GM23338 (cell line): ENCODE measurements around the gene ZNF91. TPM values are rescaled to one million over a fixed set of nuclear protein-coding genes. Genes with fewer than 3 reads are reported as not detected.

Experiments
- ATAC-seq: fragments of 200-7000 bp; cut with Tn5 transposase; 3 replicates; pipeline ENCODE4 v1.9.1; 2020
- DNase-seq: peaks from one replicate; pipeline ENCODE4 v3.0.0-alpha.2; 2015; ENCODE audit warnings: low spot score
- H2AFZ ChIP-seq: fragments of 200-600 bp; sonication (generic); 2 replicates; pipeline ENCODE4 v1.8.0; 2016; ENCODE audit warnings: antibody characterized with exemption, mild to moderate bottlenecking, moderate library complexity
- H3F3A ChIP-seq: fragments of 200-600 bp; sonication (generic); replicated peaks from 2 replicates; pipeline ENCODE4 v1.8.0; 2017; ENCODE audit warnings: antibody characterized with exemption, mixed run types, low read depth
- H3K27ac ChIP-seq: fragments of 200-600 bp; sonication (generic); 2 replicates; pipeline ENCODE4 v1.6.1; 2016; ENCODE audit warnings: low read depth
- H3K27me3 ChIP-seq: fragments of 200-600 bp; sonication (generic); 2 replicates; pipeline ENCODE4 v1.8.0; 2016; ENCODE audit warnings: mild to moderate bottlenecking, mixed run types, moderate library complexity; ENCODE audit not compliant: insufficient read depth
- H3K36me3 ChIP-seq: fragments of 200-600 bp; sonication (generic); 2 replicates; pipeline ENCODE4 v1.8.0; 2016; ENCODE audit warnings: mild to moderate bottlenecking; ENCODE audit not compliant: insufficient read depth
- H3K4me1 ChIP-seq: fragments of 200-600 bp; sonication (generic); 2 replicates; pipeline ENCODE4 v1.8.0; 2016; ENCODE audit warnings: mild to moderate bottlenecking, moderate library complexity; ENCODE audit not compliant: insufficient read depth
- H3K4me2 ChIP-seq: fragments of 200-600 bp; sonication (generic); 2 replicates; pipeline ENCODE4 v1.7.1; 2017; ENCODE audit warnings: mixed run types
- H3K4me3 ChIP-seq: fragments of 200-600 bp; sonication (generic); 2 replicates; pipeline ENCODE4 v1.6.1; 2016; ENCODE audit warnings: mixed run types
- H3K79me2 ChIP-seq: fragments of 200-600 bp; sonication (generic); replicated peaks from 2 replicates; pipeline ENCODE4 v1.8.0; 2017; ENCODE audit warnings: mild to moderate bottlenecking; ENCODE audit not compliant: insufficient read depth
- H3K9me2 ChIP-seq: fragments of 200-600 bp; sonication (generic); 2 replicates; pipeline ENCODE4 v1.8.0; 2017; ENCODE audit not compliant: insufficient read depth
- H4K20me1 ChIP-seq: fragments of 200-600 bp; sonication (generic); replicated peaks from 2 replicates; pipeline ENCODE4 v1.8.0; 2017; ENCODE audit warnings: mild to moderate bottlenecking; ENCODE audit not compliant: insufficient read depth
- H3K27ac Mint-ChIP-seq: 2 replicates; pipeline ENCODE4 v1.8.0; 2020; ENCODE audit warnings: inconsistent platforms, mild to moderate bottlenecking, moderate library complexity, mixed read lengths
- H3K27me3 Mint-ChIP-seq: 3 replicates; pipeline ENCODE4 v1.8.0; 2022; ENCODE audit warnings: low read depth, mild to moderate bottlenecking, moderate library complexity, mixed read lengths, inconsistent platforms; ENCODE audit not compliant: insufficient read depth, poor library complexity
- H3K36me3 Mint-ChIP-seq: 3 replicates; pipeline ENCODE4 v1.8.0; 2021; ENCODE audit warnings: low read depth, mild to moderate bottlenecking, inconsistent platforms, moderate library complexity, mixed read lengths
- H3K4me1 Mint-ChIP-seq: 3 replicates; pipeline ENCODE4 v1.8.0; 2020; ENCODE audit warnings: mild to moderate bottlenecking, inconsistent platforms, mixed read lengths
- H3K4me3 Mint-ChIP-seq: 3 replicates; pipeline ENCODE4 v1.8.0; 2021; ENCODE audit warnings: moderate library complexity, mild to moderate bottlenecking, inconsistent platforms, mixed read lengths
- H3K9me3 Mint-ChIP-seq: 3 replicates; pipeline ENCODE4 v1.8.0; 2020; ENCODE audit warnings: moderate library complexity, mild to moderate bottlenecking, inconsistent platforms, mixed read lengths
- CREB1 ChIP-seq: fragments of 250-450 bp; sonication (Bioruptor Pico); IDR thresholded peaks from 2 replicates; pipeline ENCODE4 v1.5.0; 2020; ENCODE audit warnings: low read depth, mild to moderate bottlenecking, moderate library complexity
- CTCF ChIP-seq, 2 experiments: fragments of 200-600 bp in 1 of 2; sonication (generic) in 1 of 2; conservative IDR thresholded peaks; 2 replicates each; pipeline versions ENCODE4 v1.5.1 to v1.6.1; 2016 to 2017; ENCODE audit warnings: antibody characterized with exemption in 2 of 2, low read depth in 2 of 2, mild to moderate bottlenecking in 2 of 2, moderate library complexity in 1 of 2
- ETS1 ChIP-seq: IDR thresholded peaks from 2 replicates; pipeline ENCODE4 v1.6.1; 2016; ENCODE audit warnings: antibody characterized with exemption
- EZH2 ChIP-seq: fragments of 200-600 bp; sonication (generic); IDR thresholded peaks from one replicate; pipeline ENCODE4 v1.8.0; 2017; ENCODE audit warnings: antibody characterized with exemption, mild to moderate bottlenecking, low read depth; ENCODE audit not compliant: unreplicated experiment
- EZH2phosphoT487 ChIP-seq: fragments of 200-600 bp; sonication (generic); IDR thresholded peaks from one replicate; pipeline ENCODE4 v1.8.1; 2018; ENCODE audit warnings: antibody characterized with exemption; ENCODE audit not compliant: unreplicated experiment
- JUNB ChIP-seq: IDR thresholded peaks from one replicate; pipeline ENCODE4 v1.6.1; 2016; ENCODE audit warnings: antibody characterized with exemption; ENCODE audit not compliant: unreplicated experiment
- NANOG ChIP-seq: IDR thresholded peaks from 2 replicates; pipeline ENCODE4 v1.6.1; 2016; ENCODE audit warnings: antibody characterized with exemption, borderline replicate concordance
- POLR2AphosphoS5 ChIP-seq: IDR thresholded peaks from 2 replicates; pipeline ENCODE4 v1.6.1; 2016; ENCODE audit warnings: antibody characterized with exemption, low read depth
- REST ChIP-seq: IDR thresholded peaks from one replicate; pipeline ENCODE4 v1.6.1; 2018; ENCODE audit warnings: antibody characterized with exemption; ENCODE audit not compliant: unreplicated experiment
- STAT1 ChIP-seq: IDR thresholded peaks from one replicate; pipeline ENCODE4 v1.6.1; 2016; ENCODE audit warnings: antibody characterized with exemption; ENCODE audit not compliant: unreplicated experiment
- ZNF114 ChIP-seq: fragments of 250-450 bp; sonication (Bioruptor Pico); IDR thresholded peaks from 2 replicates; pipeline ENCODE4 v1.5.0; 2020; ENCODE audit warnings: mild to moderate bottlenecking, moderate library complexity
- ZNF331 ChIP-seq: fragments of 250-450 bp; sonication (Bioruptor Pico); IDR thresholded peaks from 2 replicates; pipeline ENCODE4 v1.5.0; 2020; ENCODE audit warnings: low read depth, mild to moderate bottlenecking, moderate library complexity
- ZNF462 ChIP-seq: fragments of 250-450 bp; sonication (Bioruptor Pico); IDR thresholded peaks from 2 replicates; pipeline ENCODE4 v1.5.0; 2020; ENCODE audit warnings: mild to moderate bottlenecking, moderate library complexity
- polyA plus RNA-seq: library from polyadenylated mRNA; unstranded; fragments of >200 nt; fragmentation: Nextera tagmentation; extraction: Ambion mirVana; gene quantifications from 2 replicates; pipeline ENCODE4 v1.2.1, GENCODE V29; 2016
- total RNA-seq: library from RNA; depleted of rRNA; stranded (reverse); fragments of >200 nt; shearing (Covaris generic); gene quantifications from 2 replicates; pipeline ENCODE4 v1.2.3, GENCODE V29; 2014

ZNF91 gene
- total and polyA plus RNA-seq, 2 experiments from 2014 or later = 23.5 to 51.6 TPM

GRCh38 chr19:23304238-23304637 is 91.0 kb downstream of the ZNF91 start:
- H3K27ac ChIP-seq = no peak overlapping the region
- Mint-ChIP-seq H3K4me3 (no peak overlapping the region), H3K27me3 (no peaks in the 10 kb centered on the region), H3K4me1 (no peaks in the 10 kb centered on the region), H3K9me3 (peaks cover 83% of the 10 kb centered on the region), H3K36me3 (peaks cover 10% of the 10 kb centered on the region; the same call in 2 of the 3 replicates), H3K27ac (no peak overlapping the region)
- H3K4me1 ChIP-seq = no peaks in the 10 kb centered on the region
- no peaks in the 10 kb centered on the region for H3K27me3 ChIP-seq
- TF ChIP-seq POLR2AphosphoS5 = no peak
- no peak for TF ChIP-seq ZNF331 (CRISPR knock-in tag)
- TF ChIP-seq ETS1 = no peak
- no peak for TF ChIP-seq NANOG
- no peak for TF ChIP-seq ZNF114 (CRISPR knock-in tag)
- no peak for TF ChIP-seq EZH2
- no peak for TF ChIP-seq STAT1
- TF ChIP-seq EZH2phosphoT487 = no peak
- TF ChIP-seq ZNF462 = no peak
- TF ChIP-seq REST = no peak
- no peak for TF ChIP-seq CTCF (conservative IDR thresholded peaks at IDR 0.05; ENCODE audit: low read depth in 2 of 2)
- no peak for TF ChIP-seq CREB1 (CRISPR knock-in tag)
- no peak for TF ChIP-seq JUNB
- no peaks in the 10 kb centered on the region for H3K36me3 ChIP-seq
- H4K20me1 ChIP-seq = no peaks in the 10 kb centered on the region
- peaks cover 5% of the 10 kb centered on the region; the same call in 1 of the 2 replicates for H3K9me2 ChIP-seq
- no peak overlapping the region for H3K4me3 ChIP-seq
- no peak overlapping the region for H3K4me2 ChIP-seq
- H3F3A ChIP-seq = no peaks in the 10 kb centered on the region
- ATAC-seq (no peak), DNase-seq (no peak)
- H2AFZ ChIP-seq = no peak overlapping the region
- H3K79me2 ChIP-seq = no peaks in the 10 kb centered on the region
